Activated CD4-positive, alpha-beta memory T cell treated with anti-CD3 and anti-CD28 coated beads, Interleukin-2, amount 10 ng/mL, durations not matched to agents 7 days and 5 days (primary cell): ENCODE data around the gene TGM3. TPM values are rescaled to one million over a fixed set of nuclear protein-coding genes. Genes with fewer than 3 reads are reported as not detected.

Source experiments
- CTCF ChIA-PET: fragments of 350-600 bp; sonication (Branson Sonifier 250); formaldehyde crosslinking; loops from one replicate; lab custom pipeline; 2021; ENCODE audit warnings: antibody characterized with exemption, inconsistent platforms; lab: Charles Lee
- POLR2A ChIA-PET: fragments of 350-600 bp; sonication (Branson Sonifier 250); formaldehyde crosslinking; loops from one replicate; lab custom pipeline; 2021; ENCODE audit warnings: antibody characterized with exemption; lab: Charles Lee
- DNase-seq: peaks from one replicate; pipeline ENCODE4 v3.0.0-alpha.2; 2020
- H3K27ac Mint-ChIP-seq: one replicate; pipeline ENCODE4 v1.8.0; 2021; ENCODE audit warnings: mild to moderate bottlenecking, mixed read lengths
- H3K27me3 Mint-ChIP-seq: one replicate; pipeline ENCODE4 v1.8.0; 2021; ENCODE audit warnings: mixed read lengths
- H3K36me3 Mint-ChIP-seq: one replicate; pipeline ENCODE4 v1.8.0; 2021; ENCODE audit warnings: low read depth, mixed read lengths
- H3K4me1 Mint-ChIP-seq: one replicate; pipeline ENCODE4 v1.8.0; 2021; ENCODE audit warnings: mixed read lengths
- H3K4me3 Mint-ChIP-seq: one replicate; pipeline ENCODE4 v1.8.0; 2021; ENCODE audit warnings: mild to moderate bottlenecking, mixed read lengths
- H3K9me3 Mint-ChIP-seq: one replicate; pipeline ENCODE4 v1.8.0; 2021; ENCODE audit warnings: mixed read lengths
- total RNA-seq, 2 experiments: library from RNA; stranded (reverse); gene quantifications; one replicate each; pipeline ENCODE4 v1.2.3, GENCODE V29; 2021

TGM3 gene, protein sequence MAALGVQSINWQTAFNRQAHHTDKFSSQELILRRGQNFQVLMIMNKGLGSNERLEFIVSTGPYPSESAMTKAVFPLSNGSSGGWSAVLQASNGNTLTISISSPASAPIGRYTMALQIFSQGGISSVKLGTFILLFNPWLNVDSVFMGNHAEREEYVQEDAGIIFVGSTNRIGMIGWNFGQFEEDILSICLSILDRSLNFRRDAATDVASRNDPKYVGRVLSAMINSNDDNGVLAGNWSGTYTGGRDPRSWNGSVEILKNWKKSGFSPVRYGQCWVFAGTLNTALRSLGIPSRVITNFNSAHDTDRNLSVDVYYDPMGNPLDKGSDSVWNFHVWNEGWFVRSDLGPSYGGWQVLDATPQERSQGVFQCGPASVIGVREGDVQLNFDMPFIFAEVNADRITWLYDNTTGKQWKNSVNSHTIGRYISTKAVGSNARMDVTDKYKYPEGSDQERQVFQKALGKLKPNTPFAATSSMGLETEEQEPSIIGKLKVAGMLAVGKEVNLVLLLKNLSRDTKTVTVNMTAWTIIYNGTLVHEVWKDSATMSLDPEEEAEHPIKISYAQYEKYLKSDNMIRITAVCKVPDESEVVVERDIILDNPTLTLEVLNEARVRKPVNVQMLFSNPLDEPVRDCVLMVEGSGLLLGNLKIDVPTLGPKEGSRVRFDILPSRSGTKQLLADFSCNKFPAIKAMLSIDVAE
- not detected for total RNA-seq

GRCh38 chr20:2295886-2296515 is at the start of gene TGM3:
Gene TGM3, plus strand, starts transcription at chr20:2296001. Its CDS starts 63 bp downstream, at chr20:2296064.
- H3K36me3 Mint-ChIP-seq: no peaks in the 10 kb centered on the region
- peaks cover 5% of the 10 kb centered on the region for H3K27me3 Mint-ChIP-seq
- H3K4me3 Mint-ChIP-seq: no peak within 1 kb of the TSS
- H3K9me3 Mint-ChIP-seq: no peaks in the 10 kb centered on the region
- CTCF ChIA-PET: no interaction called here
- H3K27ac Mint-ChIP-seq: no peak within 1 kb of the TSS
- DNase-seq: no peak
- peaks cover 2% of the 10 kb centered on the region for H3K4me1 Mint-ChIP-seq
- POLR2A ChIA-PET: no interaction called here

- Mint-ChIP-seq H3K36me3 (no peaks in the 10 kb centered on the region), H3K4me1 (no peaks in the 10 kb centered on the region), H3K27me3 (peaks cover 21% of the 10 kb centered on the region), H3K4me3 (no peak overlapping the region), H3K9me3 (no peaks in the 10 kb centered on the region), H3K27ac (no peak overlapping the region)
- POLR2A ChIA-PET: no interaction called here
- CTCF ChIA-PET: interaction anchor here (1.3 kb wide), 1 partner anchor 102 kb away, joined by 3 read pairs; no protein-coding TSS in a partner anchor
- DNase-seq: no peak
Observed at GRCh38 chr20:2246069-2246491, 49.7 kb upstream of the TGM3 start.

DNA sequence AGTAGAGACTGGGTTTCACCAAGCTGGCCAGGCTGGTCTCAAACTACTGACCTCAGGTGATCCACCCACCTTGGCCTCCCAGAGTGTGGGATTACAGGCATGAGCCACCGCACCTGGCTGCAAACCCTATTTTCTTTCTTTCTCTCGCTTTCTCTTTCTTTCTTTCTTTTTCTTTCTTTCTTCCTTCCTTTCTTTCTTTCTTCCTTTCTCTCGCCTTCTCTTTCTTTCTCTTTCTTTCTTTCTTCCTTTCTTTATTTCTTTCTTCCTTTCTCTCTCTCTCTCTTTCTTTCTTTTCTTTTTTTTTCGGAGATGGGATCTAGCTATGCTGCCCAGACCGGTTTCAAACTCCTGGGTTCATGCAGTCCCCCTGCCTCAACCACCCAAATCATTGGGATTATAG is 47.0 kb upstream of the TGM3 start:
- no peak for DNase-seq
- Mint-ChIP-seq H3K27ac (no peak overlapping the region), H3K4me1 (peaks cover 5% of the 10 kb centered on the region), H3K9me3 (no peaks in the 10 kb centered on the region), H3K27me3 (peaks cover 25% of the 10 kb centered on the region), H3K4me3 (no peak overlapping the region), H3K36me3 (no peaks in the 10 kb centered on the region)
- ChIA-PET CTCF (interaction anchor here (0.6 to 2.0 kb wide), 2 partner anchors 41 to 202 kb away, joined by 5 to 7 read pairs; no protein-coding TSS in a partner anchor), POLR2A (no interaction called here)

DNA sequence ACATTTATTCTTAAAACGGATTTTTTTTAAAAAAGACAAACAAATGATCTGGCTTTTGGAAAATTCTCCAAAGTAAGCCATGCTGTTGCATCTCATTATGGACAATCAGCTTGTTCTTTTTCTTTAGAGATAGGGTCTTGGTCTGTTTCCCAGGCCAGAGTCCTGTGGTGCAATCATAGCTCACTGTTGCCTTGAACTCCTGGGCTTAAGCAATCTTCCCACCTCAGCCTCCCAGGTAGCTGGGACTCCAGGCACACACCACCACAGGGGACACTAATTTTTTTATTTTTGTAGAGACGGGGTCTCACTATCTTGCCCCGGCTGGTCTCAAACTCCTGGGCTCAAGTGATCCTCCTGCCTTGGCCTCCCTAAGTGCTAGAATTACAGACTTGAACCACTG is 45.9 kb upstream of the TGM3 start:
- Mint-ChIP-seq H3K36me3 (no peaks in the 10 kb centered on the region), H3K4me3 (no peak overlapping the region), H3K4me1 (peaks cover 14% of the 10 kb centered on the region), H3K27me3 (peaks cover 25% of the 10 kb centered on the region), H3K9me3 (no peaks in the 10 kb centered on the region), H3K27ac (no peak overlapping the region)
- DNase-seq: no peak
- POLR2A ChIA-PET: no interaction called here
- CTCF ChIA-PET: interaction anchor here (2.0 kb wide), 1 partner anchor 42 kb away, joined by 7 read pairs; no protein-coding TSS in a partner anchor

GRCh38 chr20:2252419-2252997 is 43.3 kb upstream of the TGM3 start:
- no peak for DNase-seq
- ChIA-PET POLR2A (no interaction called here), CTCF (interaction anchor here (0.9 kb wide), 1 partner anchor 160 kb away, joined by 3 read pairs; no protein-coding TSS in a partner anchor)
- Mint-ChIP-seq H3K4me1 (peaks cover 33% of the 10 kb centered on the region), H3K9me3 (no peaks in the 10 kb centered on the region), H3K27me3 (peaks cover 20% of the 10 kb centered on the region), H3K36me3 (no peaks in the 10 kb centered on the region), H3K4me3 (no peak overlapping the region), H3K27ac (no peak overlapping the region)

DNA sequence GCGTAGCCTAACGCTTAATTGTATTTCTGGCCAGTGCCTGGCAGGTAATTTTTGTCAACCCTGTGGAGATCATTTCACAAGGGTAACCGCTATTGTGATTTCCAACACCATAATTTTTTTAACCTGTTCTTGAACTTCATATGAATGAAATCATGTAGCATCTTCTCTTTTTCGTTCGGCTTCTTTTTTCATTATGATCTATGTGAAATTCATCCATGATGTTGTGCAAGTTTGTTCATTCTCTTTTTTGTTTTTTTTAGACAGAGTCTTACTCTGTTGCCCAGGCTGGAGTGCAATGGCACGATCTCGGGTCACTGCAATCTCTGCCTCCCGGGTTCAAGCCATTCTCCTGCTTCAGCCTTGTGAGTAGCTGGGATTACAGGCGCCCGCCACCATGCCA is 42.5 kb upstream of the TGM3 start:
- CTCF ChIA-PET: interaction anchor here (0.9 kb wide), 1 partner anchor 161 kb away, joined by 3 read pairs; no protein-coding TSS in a partner anchor
- peaks cover 21% of the 10 kb centered on the region for H3K27me3 Mint-ChIP-seq

DNA sequence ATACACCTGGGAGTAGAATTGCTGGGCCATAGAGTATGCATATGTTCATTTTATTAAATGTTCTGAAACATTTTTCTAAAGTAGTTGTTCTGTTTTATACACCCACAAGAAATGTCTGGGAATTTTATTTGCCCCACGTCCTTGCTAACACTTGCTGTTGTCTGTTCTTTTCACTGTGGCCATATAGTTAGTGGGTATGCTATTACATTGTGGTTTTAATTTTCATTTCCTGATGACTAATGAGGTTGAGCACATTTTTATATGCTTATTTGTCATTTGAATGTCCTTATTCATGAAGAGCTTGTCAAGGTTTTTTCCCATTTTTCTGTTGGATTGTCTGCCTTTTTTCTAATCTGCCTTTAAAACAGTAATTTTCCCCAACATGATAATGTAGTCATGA is 41.5 kb upstream of the TGM3 start:
- no peak for DNase-seq
- H3K36me3 Mint-ChIP-seq: no peaks in the 10 kb centered on the region
- H3K4me3 Mint-ChIP-seq: no peak overlapping the region
- peaks cover 18% of the 10 kb centered on the region for H3K27me3 Mint-ChIP-seq
- no peaks in the 10 kb centered on the region for H3K9me3 Mint-ChIP-seq
- H3K27ac Mint-ChIP-seq: no peak overlapping the region
- ChIA-PET POLR2A (no interaction called here), CTCF (no interaction called here)
- peaks cover 33% of the 10 kb centered on the region for H3K4me1 Mint-ChIP-seq

More for the DNA sequence above, 42.5 kb upstream of the TGM3 start:
- Mint-ChIP-seq H3K4me3 (no peak overlapping the region), H3K36me3 (no peaks in the 10 kb centered on the region), H3K9me3 (no peaks in the 10 kb centered on the region), H3K27ac (no peak overlapping the region), H3K4me1 (peaks cover 33% of the 10 kb centered on the region)
- POLR2A ChIA-PET: no interaction called here
- DNase-seq: no peak

GRCh38 chr20:2255926-2256531 is 39.8 kb upstream of the TGM3 start:
- POLR2A ChIA-PET: no interaction called here
- no peaks in the 10 kb centered on the region for H3K36me3 Mint-ChIP-seq
- peaks cover 34% of the 10 kb centered on the region for H3K4me1 Mint-ChIP-seq
- peak overlapping the region; percentile 70 for H3K27ac Mint-ChIP-seq
- CTCF ChIA-PET: interaction anchor here (0.8 kb wide), 1 partner anchor 49 kb away, joined by 3 read pairs; no protein-coding TSS in a partner anchor
- peak; percentile 39 for DNase-seq
- H3K4me3 Mint-ChIP-seq: no peak overlapping the region
- peaks cover 13% of the 10 kb centered on the region for H3K27me3 Mint-ChIP-seq
- H3K9me3 Mint-ChIP-seq: no peaks in the 10 kb centered on the region

GRCh38 chr20:2259731-2260130 is 36.1 kb upstream of the TGM3 start:
- H3K27me3 Mint-ChIP-seq: peaks cover 7% of the 10 kb centered on the region
- POLR2A ChIA-PET: no interaction called here
- CTCF ChIA-PET: interaction anchor here (1.1 to 1.4 kb wide), 3 partner anchors 51 to 91 kb away, joined by 3 to 4 read pairs (median 3); no protein-coding TSS in a partner anchor

GRCh38 chr20:2260250-2260649 is 35.6 kb upstream of the TGM3 start:
- Mint-ChIP-seq H3K36me3 (no peaks in the 10 kb centered on the region), H3K4me3 (no peak overlapping the region), H3K27me3 (peaks cover 7% of the 10 kb centered on the region), H3K27ac (no peak overlapping the region), H3K4me1 (peaks cover 26% of the 10 kb centered on the region), H3K9me3 (no peaks in the 10 kb centered on the region)
- ChIA-PET POLR2A (no interaction called here), CTCF (interaction anchor here (1.1 to 1.2 kb wide), 2 partner anchors 52 to 91 kb away, joined by 3 read pairs; no protein-coding TSS in a partner anchor)
- no peak for DNase-seq

More at GRCh38 chr20:2259731-2260130, 36.1 kb upstream of the TGM3 start:
- DNase-seq: no peak
- Mint-ChIP-seq H3K4me3 (no peak overlapping the region), H3K4me1 (peaks cover 28% of the 10 kb centered on the region), H3K27ac (no peak overlapping the region), H3K36me3 (no peaks in the 10 kb centered on the region), H3K9me3 (no peaks in the 10 kb centered on the region)

DNA sequence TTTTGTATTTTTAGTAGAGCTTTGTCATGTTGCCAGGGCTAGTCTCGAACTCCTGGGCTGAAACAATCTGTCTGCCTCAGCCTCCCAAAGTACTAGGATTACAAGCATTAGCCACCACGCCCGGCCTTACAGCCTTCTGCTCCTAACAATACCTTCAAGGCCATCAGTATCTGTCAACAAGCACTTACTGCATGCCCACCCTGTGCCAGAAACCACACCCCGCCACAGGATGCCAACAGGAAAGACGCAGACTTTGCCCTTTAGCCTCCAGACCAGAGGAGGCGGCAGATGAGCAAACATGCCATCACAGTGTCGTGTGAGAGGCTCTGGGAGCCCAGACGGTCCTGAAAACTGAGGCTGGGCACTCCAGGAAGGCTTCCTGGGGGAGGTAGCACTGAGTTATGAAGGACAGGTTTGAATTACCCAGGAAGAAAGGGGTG is 34.7 kb upstream of the TGM3 start:
- ChIA-PET POLR2A (no interaction called here), CTCF (no interaction called here)
- no peak for DNase-seq
- Mint-ChIP-seq H3K27ac (no peak overlapping the region), H3K4me3 (no peak overlapping the region), H3K4me1 (peaks cover 19% of the 10 kb centered on the region), H3K36me3 (no peaks in the 10 kb centered on the region), H3K9me3 (no peaks in the 10 kb centered on the region), H3K27me3 (peaks cover 7% of the 10 kb centered on the region)

GRCh38 chr20:2261629-2262028 is 34.2 kb upstream of the TGM3 start:
- Mint-ChIP-seq H3K27ac (no peak overlapping the region), H3K4me1 (peaks cover 14% of the 10 kb centered on the region), H3K27me3 (peaks cover 12% of the 10 kb centered on the region), H3K4me3 (no peak overlapping the region), H3K36me3 (no peaks in the 10 kb centered on the region), H3K9me3 (no peaks in the 10 kb centered on the region)
- DNase-seq: no peak
- ChIA-PET CTCF (no interaction called here), POLR2A (no interaction called here)
